Suprapubic skin (tissue), 4 donors: Measurements from ENCODE around the gene TADA3. TPM values are rescaled to one million over a fixed set of nuclear protein-coding genes. Genes with fewer than 3 reads are reported as not detected.
A peak's percentile ranks its signal among the peaks of the same experiment; 100 is the strongest.

Experiments
- DNase-seq, 2 donors: peaks; one replicate each; pipeline ENCODE4 v3.0.0-alpha.2; 2019; ENCODE audit warnings: low spot score in 2 of 2
- H3K27ac ChIP-seq: fragments of 200-600 bp; sonication (generic); one replicate; pipeline ENCODE4 v1.5.1; 2019
- H3K27me3 ChIP-seq: fragments of 200-600 bp; sonication (generic); one replicate; pipeline ENCODE4 v1.5.1; 2019
- H3K36me3 ChIP-seq: fragments of 200-600 bp; sonication (generic); one replicate; pipeline ENCODE4 v1.5.1; 2019
- H3K4me1 ChIP-seq: fragments of 200-600 bp; sonication (generic); one replicate; pipeline ENCODE4 v1.5.1; 2019
- H3K4me3 ChIP-seq: fragments of 200-600 bp; sonication (generic); one replicate; pipeline ENCODE4 v1.5.1; 2019; ENCODE audit warnings: mild to moderate bottlenecking
- H3K9me3 ChIP-seq: fragments of 200-600 bp; sonication (generic); one replicate; pipeline ENCODE4 v1.5.1; 2019
- CTCF ChIP-seq, 2 donors: fragments of 200-600 bp in 1 of 2; fragments of 450-650 bp in 1 of 2; sonication (generic) in 1 of 2; IDR thresholded peaks; one replicate each; pipeline ENCODE4 v1.5.1; 2016 to 2019; ENCODE audit warnings: antibody characterized with exemption in 2 of 2, mild to moderate bottlenecking in 1 of 2, moderate library complexity in 1 of 2
- EP300 ChIP-seq: sonication (generic); formaldehyde crosslinking; IDR thresholded peaks from one replicate; pipeline ENCODE4 v1.6.1; 2017; ENCODE audit warnings: antibody characterized with exemption
- POLR2A ChIP-seq, 2 donors: fragments of 450-650 bp; IDR thresholded peaks; one replicate each; pipeline ENCODE4 v1.6.1; 2017; ENCODE audit warnings: antibody characterized with exemption in 2 of 2, mild to moderate bottlenecking in 2 of 2, moderate library complexity in 2 of 2
- POLR2AphosphoS5 ChIP-seq, 3 donors: sonication (generic); formaldehyde crosslinking; IDR thresholded peaks; one replicate each; pipeline ENCODE4 v1.6.1; 2017; ENCODE audit warnings: antibody characterized with exemption in 3 of 3
- WGBS: methylation state at CpG from one replicate; pipeline ENCODE4 v1.1.5; 2018; 5-methylcytosine and 5-hydroxymethylcytosine counted together
- total RNA-seq, 4 donors: library from RNA; depleted of rRNA; stranded (reverse); fragments of >200 nt; gene quantifications; one replicate each; pipeline ENCODE4 v1.1.0, GENCODE V29; 2016

The TADA3 gene
- total RNA-seq, 4 donors from 2014 or later = 27.6 to 45.0 (median 38.8) TPM

GRCh38 chr3:9732080-9732739, 60.1 kb downstream of the TADA3 start:
- Histone ChIP-seq H3K27ac (peak overlapping the region; percentile 99), H3K4me1 (peaks cover 26% of the 10 kb centered on the region), H3K4me3 (peak overlapping the region; percentile 96), H3K27me3 (no peaks in the 10 kb centered on the region), H3K36me3 (peaks cover 19% of the 10 kb centered on the region), H3K9me3 (no peaks in the 10 kb centered on the region)
- TF ChIP-seq POLR2AphosphoS5 (IDR thresholded peaks at IDR 0.05) (no peak), POLR2A (IDR thresholded peaks at IDR 0.05) (no peak), CTCF (IDR thresholded peaks at IDR 0.05) (no peak), EP300 (no peak)
- 2% methylated on average over 19 of the region's 41 CpGs for WGBS
- no peak for DNase-seq

- Histone ChIP-seq H3K27me3 (no peaks in the 10 kb centered on the region), H3K9me3 (no peaks in the 10 kb centered on the region), H3K4me1 (peaks cover 26% of the 10 kb centered on the region), H3K27ac (peak within 1 kb of the TSS; percentile 99), H3K36me3 (peaks cover 11% of the 10 kb centered on the region), H3K4me3 (peak within 1 kb of the TSS; percentile 96)
- DNase-seq = peak; percentile 100
- WGBS = 2% methylated on average over 14 of the region's 88 CpGs
- no peak for TF ChIP-seq POLR2A (IDR thresholded peaks at IDR 0.05)
- no peak for TF ChIP-seq EP300
- peak in 1 of 2 donors; percentile 6 for TF ChIP-seq CTCF (IDR thresholded peaks at IDR 0.05)
- peak in 2 of 3 donors; percentile 45 to 61 for TF ChIP-seq POLR2AphosphoS5 (IDR thresholded peaks at IDR 0.05)
Measured at GRCh38 chr3:9731206-9732079, 60.8 kb downstream of the TADA3 start, which contains the start of gene BRPF1. TSS of gene BRPF1 (plus strand) at chr3:9731735. CDS start at chr3:9734141, 2,406 bp downstream.

- no peaks in the 10 kb centered on the region for H3K9me3 ChIP-seq
- H3K27ac ChIP-seq = peak overlapping the region; percentile 99
- peaks cover 26% of the 10 kb centered on the region for H3K4me1 ChIP-seq
- TF ChIP-seq CTCF (IDR thresholded peaks at IDR 0.05) = no peak
- no peak for TF ChIP-seq POLR2AphosphoS5 (IDR thresholded peaks at IDR 0.05)
- TF ChIP-seq POLR2A (IDR thresholded peaks at IDR 0.05) = no peak
- TF ChIP-seq EP300 = no peak
- no peaks in the 10 kb centered on the region for H3K27me3 ChIP-seq
- H3K4me3 ChIP-seq = peak overlapping the region; percentile 96
- H3K36me3 ChIP-seq = peaks cover 7% of the 10 kb centered on the region
- WGBS = 2% methylated on average over 17 of the region's 17 CpGs
- peak in 1 of 2 donors; percentile 87 for DNase-seq
Measured at GRCh38 chr3:9730657-9731205, 61.5 kb downstream of the TADA3 start.

Other genes starting within 250 kb of the TADA3 start
- under 1 TPM in 1 of 4 donors, not detected in 3; 0.19 TPM for gene LHFPL4, start 238.7 kb downstream of the TADA3 start, total RNA-seq
- gene MTMR14, start 143.0 kb downstream of the TADA3 start, total RNA-seq = 10 to 100 TPM; 27.9 to 45.3 (median 32.7) TPM
- 1 to 10 TPM in 2 of 4 donors, under 1 TPM in 2; 0.49 to 3.4 (median 2.1) TPM for gene CPNE9, start 88.6 kb downstream of the TADA3 start, total RNA-seq
- gene BRPF1, start 60.7 kb downstream of the TADA3 start, total RNA-seq = 10 to 100 TPM; 24.6 to 35.6 (median 29.4) TPM
- gene OGG1, start 42.5 kb downstream of the TADA3 start, total RNA-seq = 10 to 100 TPM; 15.7 to 29.6 (median 25.5) TPM
- 10 to 100 TPM in 1 of 4 donors, 1 to 10 TPM in 3; 3.3 to 13.0 (median 5.2) TPM for gene CAMK1, start 22.5 kb downstream of the TADA3 start, total RNA-seq
- gene ARPC4, start 609 bp upstream of the TADA3 start, total RNA-seq = 100 to 1,000 TPM; 107 to 132 (median 124) TPM
- gene TTLL3, start 17.8 kb upstream of the TADA3 start, total RNA-seq = 100 to 1,000 TPM in 2 of 4 donors, 10 to 100 TPM in 2; 42.4 to 286 (median 83.3) TPM
- gene RPUSD3, start 51.5 kb upstream of the TADA3 start, total RNA-seq = 10 to 100 TPM; 34.8 to 46.5 (median 42.1) TPM
- gene CIDEC, start 87.8 kb upstream of the TADA3 start, total RNA-seq = 10 to 100 TPM; 12.5 to 34.7 (median 26.1) TPM
- 10 to 100 TPM; 29.5 to 71.3 (median 49.8) TPM for gene JAGN1, start 98.1 kb upstream of the TADA3 start, total RNA-seq
- gene IL17RE, start 110.4 kb upstream of the TADA3 start, total RNA-seq = 100 to 1,000 TPM in 1 of 4 donors, 10 to 100 TPM in 3; 49.2 to 116 (median 77.8) TPM
- 100 to 1,000 TPM in 3 of 4 donors, 10 to 100 TPM in 1; 92.5 to 185 (median 137) TPM for gene IL17RC, start 124.6 kb upstream of the TADA3 start, total RNA-seq
- gene CRELD1, start 141.4 kb upstream of the TADA3 start, total RNA-seq = 10 to 100 TPM; 18.9 to 46.7 (median 26.0) TPM
- gene PRRT3, start 159.9 kb upstream of the TADA3 start, total RNA-seq = 1 to 10 TPM; 2.5 to 6.1 (median 3.0) TPM
- gene EMC3, start 194.4 kb upstream of the TADA3 start, total RNA-seq = 10 to 100 TPM; 41.8 to 82.1 (median 77.5) TPM
- gene FANCD2, start 234.0 kb upstream of the TADA3 start, total RNA-seq = 10 to 100 TPM in 2 of 4 donors, 1 to 10 TPM in 2; 4.9 to 23.2 (median 10.5) TPM